Body of pancreas (tissue), 4 donors: ENCODE measurements around the gene SFR1. TPM values are rescaled to one million over a fixed set of nuclear protein-coding genes. Genes with fewer than 3 reads are reported as not detected.

Source experiments
- ATAC-seq: fragments of 150-250 bp; one replicate; pipeline ENCODE4 v1.9.1; 2016
- DNase-seq, 4 donors: peaks; one replicate each; pipeline ENCODE4 v3.0.0-alpha.2; 2019
- H3K27ac ChIP-seq, 4 donors: fragments of 200-600 bp; sonication (generic); 1 replicate in 3 of 4; 2 replicates in 1 of 4; pipeline versions ENCODE4 v1.5.1 to v1.6.1; 2016 to 2019; ENCODE audit warnings: mild to moderate bottlenecking in 1 of 4, mixed read lengths in 1 of 4, moderate library complexity in 1 of 4
- H3K27me3 ChIP-seq, 2 donors: fragments of 200-600 bp; sonication (generic); one replicate each; pipeline ENCODE4 v1.6.0; 2016; ENCODE audit warnings: mild to moderate bottlenecking in 1 of 2
- H3K36me3 ChIP-seq, 2 donors: fragments of 200-600 bp; sonication (generic); replicated peaks in 1 of 2; 2 replicates each; pipeline ENCODE4 v1.5.1; 2016; ENCODE audit warnings: low read depth in 2 of 2; ENCODE audit not compliant: insufficient read depth in 1 of 2
- H3K4me1 ChIP-seq: fragments of 200-600 bp; sonication (generic); one replicate; pipeline ENCODE4 v1.6.0; 2016
- H3K4me3 ChIP-seq, 2 donors: fragments of 200-600 bp; sonication (generic); 1 replicate in 1 of 2; 2 replicates in 1 of 2; pipeline ENCODE4 v1.5.1; 2016 to 2019
- H3K9me3 ChIP-seq, 3 donors: fragments of 200-600 bp; sonication (generic); 1 replicate in 2 of 3; 2 replicates in 1 of 3; pipeline ENCODE4 v1.5.1; 2016
- CTCF ChIP-seq, 7 experiments: fragments of 450-650 bp in 4 of 7; fragments of 200-600 bp in 3 of 7; sonication (generic) in 3 of 7; IDR thresholded peaks; one replicate each; pipeline ENCODE4 v1.5.1; 2016 to 2019; ENCODE audit warnings: antibody characterized with exemption in 7 of 7
- POLR2A ChIP-seq, 3 donors: fragments of 450-650 bp; IDR thresholded peaks; one replicate each; pipeline ENCODE4 v1.6.1; 2016; ENCODE audit warnings: antibody characterized with exemption in 3 of 3, mild to moderate bottlenecking in 2 of 3
- WGBS, 2 donors: methylation state at CpG; one replicate each; pipeline ENCODE4 v1.1.5; 2017; 5-methylcytosine and 5-hydroxymethylcytosine counted together
- intact Hi-C: fragments of 100-400 bp; cut with DNase I; formaldehyde crosslinking; loops from one replicate; pipeline ENCODE4 v1.15.1; 2023
- total RNA-seq, 2 donors: library from RNA; depleted of rRNA; stranded (reverse); fragments of >200 nt; gene quantifications; one replicate each; pipeline ENCODE4 v1.1.0, GENCODE V29; 2016

SFR1 gene
- 1 to 10 TPM; 3.3 to 5.2 TPM for total RNA-seq

GRCh38 chr10:104121485-104122224 is at the start of gene SFR1:
SFR1 (plus strand) TSS chr10:104122171; CDS start chr10:104122184, 13 bp downstream.
- TF ChIP-seq CTCF (IDR thresholded peaks at IDR 0.05) (peak; percentile 52 to 84 (median 80)), POLR2A (IDR thresholded peaks at IDR 0.05) (peak; percentile 70 to 97 (median 95))
- Histone ChIP-seq H3K9me3 (no peaks in the 10 kb centered on the region), H3K4me1 (peaks cover 8% of the 10 kb centered on the region), H3K27me3 (no peaks in the 10 kb centered on the region), H3K27ac (peak within 1 kb of the TSS; percentile 84 to 100 (median 97)), H3K4me3 (peak within 1 kb of the TSS; percentile 14 to 46), H3K36me3 (no peaks in the 10 kb centered on the region)
- WGBS, 2 donors, result 0% methylated on average over 17 to 67 of the region's 67 CpGs
- peak; percentile 99 to 100 (median 99) for DNase-seq
- intact Hi-C loops, result no loop called here
- ATAC-seq, result peak; percentile 92

- Histone ChIP-seq H3K4me1 (no peaks in the 10 kb centered on the region), H3K27ac (no peak overlapping the region), H3K9me3 (no peaks in the 10 kb centered on the region), H3K4me3 (no peak overlapping the region), H3K36me3 (no peaks in the 10 kb centered on the region), H3K27me3 (no peaks in the 10 kb centered on the region)
- 61 to 81% methylated on average over 5 of the region's 5 CpGs for WGBS, 2 donors
- ATAC-seq, result no peak
- intact Hi-C loops, result no loop called here
- no peak for DNase-seq
- TF ChIP-seq CTCF (IDR thresholded peaks at IDR 0.05) (no peak), POLR2A (IDR thresholded peaks at IDR 0.05) (no peak)
Measured at GRCh38 chr10:104072786-104073185, 49.2 kb upstream of the SFR1 start.

- WGBS, 2 donors, result 66 to 77% methylated on average over 6 of the region's 6 CpGs
- H3K36me3 ChIP-seq, result no peaks in the 10 kb centered on the region
- H3K27me3 ChIP-seq, result no peaks in the 10 kb centered on the region
- no peak overlapping the region for H3K27ac ChIP-seq
- no peaks in the 10 kb centered on the region for H3K4me1 ChIP-seq
- ATAC-seq, result no peak
- no peak for TF ChIP-seq POLR2A (IDR thresholded peaks at IDR 0.05)
- TF ChIP-seq CTCF (IDR thresholded peaks at IDR 0.05), result no peak
- no peak overlapping the region for H3K4me3 ChIP-seq
- no peaks in the 10 kb centered on the region for H3K9me3 ChIP-seq
- intact Hi-C loops, result no loop called here
- DNase-seq, result no peak
Measured at GRCh38 chr10:104074505-104074904, 47.5 kb upstream of the SFR1 start.

- intact Hi-C loops, result no loop called here
- no peak overlapping the region for H3K4me3 ChIP-seq
- no peaks in the 10 kb centered on the region for H3K9me3 ChIP-seq
- WGBS, 2 donors, result 18 to 28% methylated on average over 3 of the region's 3 CpGs
- peak; percentile 56 for ATAC-seq
- peak in 3 of 4 donors; percentile 40 to 62 (median 42) for DNase-seq
- no peaks in the 10 kb centered on the region for H3K4me1 ChIP-seq
- H3K36me3 ChIP-seq, result no peaks in the 10 kb centered on the region
- no peaks in the 10 kb centered on the region for H3K27me3 ChIP-seq
- TF ChIP-seq POLR2A (IDR thresholded peaks at IDR 0.05) (no peak), CTCF (IDR thresholded peaks at IDR 0.05) (no peak)
- H3K27ac ChIP-seq, result no peak overlapping the region
Measured at GRCh38 chr10:104076743-104077160, 45.2 kb upstream of the SFR1 start.

- DNase-seq (no peak), ATAC-seq (no peak)
- no peak for TF ChIP-seq CTCF (IDR thresholded peaks at IDR 0.05)
- no peak for TF ChIP-seq POLR2A (IDR thresholded peaks at IDR 0.05)
- H3K4me3 ChIP-seq, result no peak overlapping the region
- no peaks in the 10 kb centered on the region for H3K4me1 ChIP-seq
- WGBS, 2 donors, result 81 to 85% methylated on average over 3 of the region's 3 CpGs
- H3K27me3 ChIP-seq, result no peaks in the 10 kb centered on the region
- H3K36me3 ChIP-seq, result no peaks in the 10 kb centered on the region
- H3K27ac ChIP-seq, result no peak overlapping the region
- no peaks in the 10 kb centered on the region for H3K9me3 ChIP-seq
- intact Hi-C loops, result no loop called here
Measured at GRCh38 chr10:104077247-104077646, 44.7 kb upstream of the SFR1 start.
